ENCODE data around the gene KRTAP5-10.
"Not testable (repeated sequence)": the region's sequence is repeated elsewhere in the genome, so short reads cannot be mapped to it uniquely, and the experiment has no call there.

Gene KRTAP5-10

GRCh38 chr11:71611218-71611910, 46.0 kb downstream of the KRTAP5-10 start:
- DNase-seq (ENCODE audit: low read depth), result not testable (repeated sequence)

- not testable (repeated sequence) for DNase-seq (ENCODE audit: low read depth)
Measured at GRCh38 chr11:71613931-71614330, 48.6 kb downstream of the KRTAP5-10 start.

DNA sequence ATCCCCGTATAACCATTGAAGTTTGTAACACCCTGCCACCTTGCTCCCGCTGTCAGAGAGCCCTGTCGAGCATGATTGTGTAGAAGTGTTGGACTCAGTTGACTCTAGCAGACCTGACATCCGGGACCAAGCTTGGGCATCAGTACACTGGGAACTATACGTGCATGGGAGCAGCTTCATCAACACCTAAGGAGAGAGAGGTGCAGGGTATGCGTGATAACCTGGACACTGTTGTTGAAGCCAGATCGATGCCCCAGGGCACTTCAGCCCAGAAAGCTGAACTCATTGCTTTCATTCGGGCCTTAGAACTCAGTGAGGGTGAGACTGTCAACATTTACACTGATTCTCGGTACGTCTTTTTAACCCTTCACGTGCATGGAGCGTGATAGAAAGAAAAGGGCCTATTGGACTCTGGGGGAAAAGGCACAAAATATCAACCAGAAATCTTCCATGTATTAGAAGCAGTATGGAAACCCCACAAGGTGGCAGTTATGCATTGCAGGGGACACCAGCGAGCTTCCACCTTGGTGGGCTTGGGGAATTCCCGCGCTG, 49.1 kb downstream of the KRTAP5-10 start:
- DNase-seq (ENCODE audit: low read depth), result not testable (repeated sequence)

DNA sequence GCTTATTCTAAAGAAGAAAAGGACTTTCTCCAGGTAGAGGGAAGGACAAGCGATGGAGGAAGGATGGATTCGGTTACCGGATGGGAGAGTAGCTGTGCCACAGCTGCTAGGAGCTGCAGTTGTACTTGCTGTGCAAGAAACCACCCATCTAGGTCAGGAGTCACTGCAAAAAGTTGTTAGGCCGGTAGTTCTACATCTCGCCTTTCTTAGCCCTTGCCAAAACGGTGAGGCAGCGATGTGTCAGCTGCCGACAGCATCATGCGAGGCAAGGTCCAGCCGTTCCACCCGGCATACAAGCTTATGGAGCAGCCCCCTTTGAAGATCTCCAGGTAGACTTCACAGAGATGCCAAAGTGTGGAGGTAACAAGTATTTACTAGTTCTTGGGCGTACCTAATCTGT, 49.6 kb downstream of the KRTAP5-10 start:
- not testable (repeated sequence) for DNase-seq (ENCODE audit: low read depth)

All from activated T-cell treated with anti-CD3 and anti-CD28 coated beads for 24 hours (primary cell).